Subcutaneous adipose tissue (tissue), 4 donors: ENCODE data around the gene SH3GL1. TPM values are rescaled to one million over a fixed set of nuclear protein-coding genes. Genes with fewer than 3 reads are reported as not detected.

Source experiments
- total RNA-seq, 4 donors: library from RNA; depleted of rRNA; stranded (reverse); fragments of >200 nt; gene quantifications; one replicate each; pipeline ENCODE4 v1.1.0, GENCODE V29; 2016
- TF ChIP-seq, protein P1 (sequence below): fragments of 450-650 bp; IDR thresholded peaks from one replicate; pipeline ENCODE4 v1.5.1; 2016; ENCODE audit warnings: low read depth, mild to moderate bottlenecking, control low read depth, antibody characterized with exemption, moderate library complexity

SH3GL1 gene
- total RNA-seq, result 10 to 100 TPM; 28.7 to 43.9 (median 36.4) TPM

- TF ChIP-seq, protein P1, sequence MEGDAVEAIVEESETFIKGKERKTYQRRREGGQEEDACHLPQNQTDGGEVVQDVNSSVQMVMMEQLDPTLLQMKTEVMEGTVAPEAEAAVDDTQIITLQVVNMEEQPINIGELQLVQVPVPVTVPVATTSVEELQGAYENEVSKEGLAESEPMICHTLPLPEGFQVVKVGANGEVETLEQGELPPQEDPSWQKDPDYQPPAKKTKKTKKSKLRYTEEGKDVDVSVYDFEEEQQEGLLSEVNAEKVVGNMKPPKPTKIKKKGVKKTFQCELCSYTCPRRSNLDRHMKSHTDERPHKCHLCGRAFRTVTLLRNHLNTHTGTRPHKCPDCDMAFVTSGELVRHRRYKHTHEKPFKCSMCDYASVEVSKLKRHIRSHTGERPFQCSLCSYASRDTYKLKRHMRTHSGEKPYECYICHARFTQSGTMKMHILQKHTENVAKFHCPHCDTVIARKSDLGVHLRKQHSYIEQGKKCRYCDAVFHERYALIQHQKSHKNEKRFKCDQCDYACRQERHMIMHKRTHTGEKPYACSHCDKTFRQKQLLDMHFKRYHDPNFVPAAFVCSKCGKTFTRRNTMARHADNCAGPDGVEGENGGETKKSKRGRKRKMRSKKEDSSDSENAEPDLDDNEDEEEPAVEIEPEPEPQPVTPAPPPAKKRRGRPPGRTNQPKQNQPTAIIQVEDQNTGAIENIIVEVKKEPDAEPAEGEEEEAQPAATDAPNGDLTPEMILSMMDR, result no peak
Observed at GRCh38 chr19:4400135-4400936, at the start of gene SH3GL1. Gene SH3GL1, minus strand, starts transcription at chr19:4400547. Its CDS starts 179 bp downstream, at chr19:4400368.

- TF ChIP-seq, protein P1, result no peak
Observed at GRCh38 chr19:4449639-4450028, 49.3 kb upstream of the SH3GL1 start.

DNA sequence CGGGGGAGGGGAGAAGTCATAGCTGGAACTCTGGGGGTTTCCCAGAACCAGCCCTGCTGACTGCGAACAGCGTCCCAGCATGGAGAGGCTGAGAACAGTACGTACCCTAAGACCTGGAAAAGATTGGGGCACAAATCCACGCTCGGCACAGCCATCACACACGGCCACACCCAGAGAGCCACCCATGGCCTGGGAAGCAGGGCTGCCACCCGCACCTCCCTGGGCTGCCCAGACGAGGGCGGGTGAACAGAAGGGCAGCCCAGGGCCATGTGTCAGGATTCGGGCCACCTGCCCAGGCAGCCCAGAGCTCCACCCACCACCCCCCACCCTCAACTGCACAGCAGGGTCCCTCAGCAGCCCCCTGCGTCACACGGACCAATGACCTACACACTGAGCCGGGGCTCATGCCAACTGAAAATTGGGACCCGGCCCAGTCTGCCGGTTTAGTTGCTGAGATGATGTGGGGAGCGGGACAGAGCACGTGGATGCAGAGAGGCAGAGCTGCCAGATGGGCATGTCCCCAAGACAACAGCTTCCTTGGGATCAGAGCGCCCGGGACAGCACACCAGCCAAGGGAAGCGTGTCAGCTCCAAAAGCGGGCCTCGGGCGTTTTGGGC, 48.8 kb upstream of the SH3GL1 start:
- TF ChIP-seq, protein P1, result no peak

DNA sequence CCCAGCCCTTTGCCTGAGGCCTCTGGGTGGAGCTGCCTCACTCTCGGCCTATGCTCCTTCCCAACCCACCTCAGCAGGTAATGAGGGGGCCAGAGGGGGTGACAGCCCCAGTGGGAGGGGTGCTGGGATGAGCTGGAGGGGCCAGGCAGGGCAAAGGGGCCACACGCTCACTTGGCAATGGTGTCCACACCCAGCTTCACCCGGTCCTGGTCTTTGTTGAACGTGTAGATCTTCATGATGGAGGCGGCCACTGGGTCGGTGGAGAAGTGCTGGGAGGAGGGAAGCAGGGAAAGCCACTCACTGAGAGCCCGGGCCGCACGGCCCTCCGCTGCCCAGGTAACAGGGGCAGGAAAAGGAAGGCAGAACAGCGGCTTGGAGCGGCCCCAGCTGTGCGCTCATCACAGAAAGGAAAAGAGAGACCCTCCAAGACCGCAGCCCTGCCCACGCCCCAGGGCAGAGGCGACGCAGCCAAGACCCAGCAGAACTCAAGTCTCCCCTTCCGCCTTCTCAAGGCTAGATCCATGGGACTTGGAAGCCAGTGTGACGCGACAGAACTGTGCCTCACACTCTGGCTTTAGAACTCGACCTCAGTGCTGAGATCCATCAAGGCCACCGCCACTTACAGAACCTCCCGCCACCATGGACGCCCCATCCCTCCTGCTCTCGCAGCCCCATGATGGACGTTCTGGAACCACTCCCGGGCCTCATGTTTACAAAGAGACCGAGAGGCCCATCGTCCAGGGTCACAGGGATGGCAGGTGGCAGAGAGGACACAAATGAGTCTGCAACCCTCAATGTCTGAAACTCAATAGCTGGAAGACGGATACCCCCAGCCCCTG, 48.0 kb upstream of the SH3GL1 start:
- TF ChIP-seq, protein P1, result no peak

- TF ChIP-seq, protein P1, result no peak
Observed at GRCh38 chr19:4447327-4448146, 47.2 kb upstream of the SH3GL1 start.

DNA sequence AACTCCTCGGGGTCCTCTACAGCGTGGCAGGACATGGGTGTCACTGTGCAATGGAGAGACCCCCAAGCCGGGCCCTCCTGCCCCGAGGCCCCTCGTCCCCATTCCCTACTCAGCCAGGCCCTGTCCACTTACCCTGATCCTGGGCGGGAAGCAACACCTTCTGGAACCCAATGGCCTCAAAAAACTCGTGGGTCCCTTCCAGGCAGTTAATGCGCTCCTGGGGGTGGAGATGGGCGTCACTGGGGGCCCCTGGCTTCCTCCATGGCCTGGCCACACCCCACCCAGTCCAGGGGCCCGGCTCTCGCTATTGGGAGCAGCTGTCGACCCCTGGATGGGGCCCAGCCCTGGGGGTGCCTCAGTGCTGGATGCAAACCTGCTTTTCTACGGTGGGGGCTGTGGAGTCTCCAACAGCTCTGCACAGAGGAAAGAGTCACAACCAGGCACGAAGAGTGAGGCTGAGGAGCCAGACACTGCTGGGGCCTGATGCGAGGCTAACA, 46.4 kb upstream of the SH3GL1 start:
- TF ChIP-seq, protein P1, result no peak
